ENCODE data around the gene ELN.
"Not testable (repeated sequence)": the region's sequence is repeated elsewhere in the genome, so short reads cannot be mapped to it uniquely, and the experiment has no call there.

The ELN gene

GRCh38 chr7:74006032-74006431 is 21.9 kb upstream of the ELN start:
- no peak for DNase-seq (ENCODE audit: low read depth, low spot score)
- ChIA-PET POLR2A (interaction anchor here (0.8 kb wide), 1 partner anchor 325 kb away, joined by 5 read pairs; no protein-coding TSS in a partner anchor), CTCF (interaction anchor here (3.5 kb wide), 1 partner anchor 20 kb away, joined by 24 read pairs; the partner anchor contains the start of gene ELN)
- TF ChIP-seq CTCF (IDR thresholded peaks at IDR 0.05; ENCODE audit: insufficient read depth, low read length, missing control alignments), result no peak
- H3K4me3 ChIP-seq (ENCODE audit: low read depth, low read length), result no peak overlapping the region

GRCh38 chr7:74006451-74007241 is 21.3 kb upstream of the ELN start:
- ChIA-PET CTCF (interaction anchor here (3.5 kb wide), 1 partner anchor 20 kb away, joined by 24 read pairs; the partner anchor contains the start of gene ELN), POLR2A (interaction anchor here (0.8 kb wide), 1 partner anchor 325 kb away, joined by 5 read pairs; no protein-coding TSS in a partner anchor)
- no peak overlapping the region for H3K4me3 ChIP-seq (ENCODE audit: low read depth, low read length)
- DNase-seq (ENCODE audit: low read depth, low spot score), result no peak
- TF ChIP-seq CTCF (IDR thresholded peaks at IDR 0.05; ENCODE audit: insufficient read depth, low read length, missing control alignments), result no peak

- POLR2A ChIA-PET, result no interaction called here
- DNase-seq (ENCODE audit: low read depth, low spot score), result no peak
- no peak for TF ChIP-seq CTCF (IDR thresholded peaks at IDR 0.05; ENCODE audit: insufficient read depth, low read length, missing control alignments)
- CTCF ChIA-PET, result interaction anchor here (3.5 kb wide), 1 partner anchor 19 kb away, joined by 24 read pairs; the partner anchor contains the start of gene ELN
- H3K4me3 ChIP-seq (ENCODE audit: low read depth, low read length), result no peak overlapping the region
These were observed 20.8 kb upstream of the ELN start for GRCh38 chr7:74007242-74007567.

GRCh38 chr7:74008687-74009086 is 19.3 kb upstream of the ELN start:
- TF ChIP-seq CTCF (IDR thresholded peaks at IDR 0.05; ENCODE audit: insufficient read depth, low read length, missing control alignments), result no peak
- DNase-seq (ENCODE audit: low read depth, low spot score), result no peak
- POLR2A ChIA-PET, result no interaction called here
- CTCF ChIA-PET, result interaction anchor here (11.7 kb wide), 1 partner anchor 17 kb away, joined by 147 read pairs; the partner anchor contains the start of gene ELN
- H3K4me3 ChIP-seq (ENCODE audit: low read depth, low read length), result no peak overlapping the region

- no peak overlapping the region for H3K4me3 ChIP-seq (ENCODE audit: low read depth, low read length)
- no peak for DNase-seq (ENCODE audit: low read depth, low spot score)
- ChIA-PET POLR2A (no interaction called here), CTCF (interaction anchor here (0.6 to 11.7 kb wide), 2 partner anchors 16 to 63 kb away, joined by 3 to 147 read pairs; partner anchors contain the start of gene ELN)
- no peak for TF ChIP-seq CTCF (IDR thresholded peaks at IDR 0.05; ENCODE audit: insufficient read depth, low read length, missing control alignments)
These were observed 18.3 kb upstream of the ELN start for GRCh38 chr7:74009719-74010118.

- POLR2A ChIA-PET, result no interaction called here
- DNase-seq (ENCODE audit: low read depth, low spot score), result no peak
- CTCF ChIA-PET, result interaction anchor here (11.7 kb wide), 1 partner anchor 15 kb away, joined by 147 read pairs; the partner anchor contains the start of gene ELN
- no peak overlapping the region for H3K4me3 ChIP-seq (ENCODE audit: low read depth, low read length)
- no peak for TF ChIP-seq CTCF (IDR thresholded peaks at IDR 0.05; ENCODE audit: insufficient read depth, low read length, missing control alignments)
These were observed 17.6 kb upstream of the ELN start for GRCh38 chr7:74010407-74010806.

GRCh38 chr7:74011421-74011820 is 16.6 kb upstream of the ELN start:
- H3K4me3 ChIP-seq (ENCODE audit: low read depth, low read length); POLR2A ChIA-PET; DNase-seq (ENCODE audit: low read depth, low spot score): not testable (repeated sequence)
- CTCF ChIA-PET, result interaction anchor here (1.4 to 11.7 kb wide), 2 partner anchors 14 to 27 kb away, joined by 3 to 147 read pairs; partner anchors contain the start of gene ELN

All from AG04449 (cell line).